ENCODE results near the gene CFAP74. TPM values are rescaled to one million over a fixed set of nuclear protein-coding genes. Genes with fewer than 3 reads are reported as not detected.
A peak's percentile ranks its signal among the peaks of the same experiment; 100 is the strongest.
"Not testable (repeated sequence)": the region's sequence is repeated elsewhere in the genome, so short reads cannot be mapped to it uniquely, and the experiment has no call there.

The CFAP74 gene
- total RNA-seq, 1 donor = not detected

- no peak for DNase-seq (ENCODE audit: low read depth)
- no peak for TF ChIP-seq CTCF (IDR thresholded peaks at IDR 0.05; ENCODE audit: insufficient read depth, low read length)
- peak overlapping the region; percentile 83 for H3K4me3 ChIP-seq (ENCODE audit: low read depth, low read length)
Observed at GRCh38 chr1:1892079-1892762, 111.4 kb downstream of the CFAP74 start.

GRCh38 chr1:1891349-1892078 lies 112.1 kb downstream of the CFAP74 start:
- peak; percentile 44 for DNase-seq (ENCODE audit: low read depth)
- no peak for TF ChIP-seq CTCF (IDR thresholded peaks at IDR 0.05; ENCODE audit: insufficient read depth, low read length)
- peak overlapping the region; percentile 83 for H3K4me3 ChIP-seq (ENCODE audit: low read depth, low read length)

GRCh38 chr1:1890506-1891348 lies 112.9 kb downstream of the CFAP74 start, which contains the start of gene GNB1:
Gene GNB1, minus strand, starts transcription at chr1:1891087. Its CDS starts 65,634 bp downstream, at chr1:1825453.
- peak; percentile 80 for DNase-seq (ENCODE audit: low read depth)
- peak within 1 kb of the TSS; percentile 83 for H3K4me3 ChIP-seq (ENCODE audit: low read depth, low read length)
- TF ChIP-seq CTCF (IDR thresholded peaks at IDR 0.05; ENCODE audit: insufficient read depth, low read length) = no peak

GRCh38 chr1:1889847-1890505 lies 113.6 kb downstream of the CFAP74 start:
- DNase-seq (ENCODE audit: low read depth) = no peak
- peak overlapping the region; percentile 77 for H3K4me3 ChIP-seq (ENCODE audit: low read depth, low read length)
- no peak for TF ChIP-seq CTCF (IDR thresholded peaks at IDR 0.05; ENCODE audit: insufficient read depth, low read length)

- H3K4me3 ChIP-seq (ENCODE audit: low read depth, low read length) = peak overlapping the region; percentile 77
- DNase-seq (ENCODE audit: low read depth) = no peak
- TF ChIP-seq CTCF (IDR thresholded peaks at IDR 0.05; ENCODE audit: insufficient read depth, low read length) = no peak
Observed at GRCh38 chr1:1889090-1889750, 114.4 kb downstream of the CFAP74 start.

- not testable (repeated sequence) for DNase-seq (ENCODE audit: low read depth); H3K4me3 ChIP-seq (ENCODE audit: low read depth, low read length)
Observed at GRCh38 chr1:1883890-1884289, 119.7 kb downstream of the CFAP74 start.
